Measurements from ENCODE around the gene ABCB10.
"Not testable (repeated sequence)": the region's sequence is repeated elsewhere in the genome, so short reads cannot be mapped to it uniquely, and the experiment has no call there.

The ABCB10 gene

GRCh38 chr1:229570891-229571516, 12.5 kb upstream of the ABCB10 start:
- no peak for TF ChIP-seq CTCF (IDR thresholded peaks at IDR 0.05; ENCODE audit: low read depth, low read length, missing control alignments)
- DNase-seq (ENCODE audit: low read depth): no peak
- no peak overlapping the region for H3K4me3 ChIP-seq (ENCODE audit: low read depth, low read length)

GRCh38 chr1:229570305-229570704, 11.8 kb upstream of the ABCB10 start:
- no peak overlapping the region for H3K4me3 ChIP-seq (ENCODE audit: low read depth, low read length)
- DNase-seq (ENCODE audit: low read depth): no peak
- TF ChIP-seq CTCF (IDR thresholded peaks at IDR 0.05; ENCODE audit: low read depth, low read length, missing control alignments): no peak

GRCh38 chr1:229567109-229567868, 8.8 kb upstream of the ABCB10 start:
- H3K4me3 ChIP-seq (ENCODE audit: low read depth, low read length): no peak overlapping the region
- no peak for DNase-seq (ENCODE audit: low read depth)
- no peak for TF ChIP-seq CTCF (IDR thresholded peaks at IDR 0.05; ENCODE audit: low read depth, low read length, missing control alignments)

GRCh38 chr1:229563701-229564100, 5.2 kb upstream of the ABCB10 start:
- DNase-seq (ENCODE audit: low read depth): no peak
- TF ChIP-seq CTCF (IDR thresholded peaks at IDR 0.05; ENCODE audit: low read depth, low read length, missing control alignments): no peak
- no peak overlapping the region for H3K4me3 ChIP-seq (ENCODE audit: low read depth, low read length)

GRCh38 chr1:229563241-229563640, 4.7 kb upstream of the ABCB10 start:
- H3K4me3 ChIP-seq (ENCODE audit: low read depth, low read length): no peak overlapping the region
- TF ChIP-seq CTCF (IDR thresholded peaks at IDR 0.05; ENCODE audit: low read depth, low read length, missing control alignments): no peak
- no peak for DNase-seq (ENCODE audit: low read depth)

- no peak for DNase-seq (ENCODE audit: low read depth)
- TF ChIP-seq CTCF (IDR thresholded peaks at IDR 0.05; ENCODE audit: low read depth, low read length, missing control alignments): no peak
- H3K4me3 ChIP-seq (ENCODE audit: low read depth, low read length): no peak overlapping the region
These were observed 4.2 kb upstream of the ABCB10 start for GRCh38 chr1:229562686-229563085.

- no peak overlapping the region for H3K4me3 ChIP-seq (ENCODE audit: low read depth, low read length)
- DNase-seq (ENCODE audit: low read depth): no peak
- no peak for TF ChIP-seq CTCF (IDR thresholded peaks at IDR 0.05; ENCODE audit: low read depth, low read length, missing control alignments)
These were observed 2.6 kb upstream of the ABCB10 start for GRCh38 chr1:229561141-229561540.

GRCh38 chr1:229560124-229560523, 1.6 kb upstream of the ABCB10 start:
- not testable (repeated sequence) for DNase-seq (ENCODE audit: low read depth); H3K4me3 ChIP-seq (ENCODE audit: low read depth, low read length)

- not testable (repeated sequence) for DNase-seq (ENCODE audit: low read depth)
- peak overlapping the region; percentile 69 for H3K4me3 ChIP-seq (ENCODE audit: low read depth, low read length)
These were observed 862 bp upstream of the ABCB10 start for GRCh38 chr1:229559336-229559801.

Data from GM12864 (cell line).